ENCODE measurements around the gene N4BP2. TPM values are rescaled to one million over a fixed set of nuclear protein-coding genes. Genes with fewer than 3 reads are reported as not detected.
"Not testable (repeated sequence)": the region's sequence is repeated elsewhere in the genome, so short reads cannot be mapped to it uniquely, and the experiment has no call there.

Gene N4BP2
- 67.1 TPM for total RNA-seq

- DNase-seq: peak; percentile 65
These were observed at the start of gene N4BP2 for GRCh38 chr4:40056716-40057585. Gene N4BP2, plus strand, starts transcription at chr4:40056850. Its CDS starts 40,491 bp downstream, at chr4:40097341.

- no peak for DNase-seq
These were observed 40.6 kb upstream of the N4BP2 start for GRCh38 chr4:40016007-40016406.

- no peak for DNase-seq
These were observed 36.4 kb upstream of the N4BP2 start for GRCh38 chr4:40020221-40020620.

- DNase-seq: not testable (repeated sequence)
These were observed 35.5 kb upstream of the N4BP2 start for GRCh38 chr4:40021116-40021515.

GRCh38 chr4:40024049-40024448 lies 32.6 kb upstream of the N4BP2 start:
- DNase-seq: not testable (repeated sequence)

GRCh38 chr4:40032785-40033184 lies 23.9 kb upstream of the N4BP2 start:
- DNase-seq: no peak

- no peak for DNase-seq
These were observed 23.0 kb upstream of the N4BP2 start for GRCh38 chr4:40033613-40034012.

GRCh38 chr4:40038977-40039376 lies 17.7 kb upstream of the N4BP2 start:
- no peak for DNase-seq

- DNase-seq: no peak
These were observed 15.7 kb upstream of the N4BP2 start for GRCh38 chr4:40040908-40041307.

- DNase-seq: no peak
These were observed 12.9 kb upstream of the N4BP2 start for GRCh38 chr4:40043786-40044185.

- no peak for DNase-seq
These were observed 10.2 kb upstream of the N4BP2 start for GRCh38 chr4:40046311-40046980.

GRCh38 chr4:40053161-40053560 lies 3.5 kb upstream of the N4BP2 start:
- no peak for DNase-seq

- DNase-seq: no peak
These were observed 1.2 kb upstream of the N4BP2 start for GRCh38 chr4:40055511-40055862.

GRCh38 chr4:40055863-40056715 lies 561 bp upstream of the N4BP2 start:
- DNase-seq: peak; percentile 56

- DNase-seq: peak; percentile 73
These were observed 989 bp downstream of the N4BP2 start for GRCh38 chr4:40057586-40058091.

- DNase-seq: no peak
These were observed 1.5 kb downstream of the N4BP2 start for GRCh38 chr4:40058121-40058520.

GRCh38 chr4:40058854-40059253 lies 2.2 kb downstream of the N4BP2 start:
- no peak for DNase-seq

GRCh38 chr4:40059362-40059761 lies 2.7 kb downstream of the N4BP2 start:
- no peak for DNase-seq

- DNase-seq: no peak
These were observed 8.4 kb downstream of the N4BP2 start for GRCh38 chr4:40065010-40065409.

GRCh38 chr4:40066651-40067050 lies 10.0 kb downstream of the N4BP2 start:
- DNase-seq: no peak

GRCh38 chr4:40070387-40070786 lies 13.7 kb downstream of the N4BP2 start:
- no peak for DNase-seq

- DNase-seq: no peak
These were observed 29.8 kb downstream of the N4BP2 start for GRCh38 chr4:40086421-40086820.

All from occipital lobe (tissue), 2 donors.